OCI-LY7 (cell line): ENCODE results near the gene EPHB3. TPM values are rescaled to one million over a fixed set of nuclear protein-coding genes. Genes with fewer than 3 reads are reported as not detected.

ENCODE experiments used
- BruUV-seq: library from RNA; stranded (reverse); fragments of 400-500 nt; replicated peaks from 2 replicates; lab custom pipeline; 2021; lab: Mats Ljungman, UMichigan
- CTCF ChIA-PET: fragments of 300-600 bp; sonication (Branson Sonifier 250); formaldehyde crosslinking; loops from one replicate; lab custom pipeline; 2022; ENCODE audit warnings: antibody characterized with exemption; ENCODE audit not compliant: unreplicated experiment; lab: Charles Lee
- POLR2A ChIA-PET: fragments of 300-600 bp; sonication (Branson Sonifier 250); formaldehyde crosslinking; loops from one replicate; lab custom pipeline; 2022; ENCODE audit warnings: antibody characterized with exemption; lab: Charles Lee
- DNase-seq: peaks from one replicate; pipeline ENCODE4 v3.0.0-alpha.2; 2015; ENCODE audit warnings: low spot score
- H2AFZ ChIP-seq: fragments of 200-600 bp; sonication (generic), shearing (Covaris generic); 2 replicates; pipeline ENCODE4 v1.6.1; 2014; ENCODE audit warnings: mild to moderate bottlenecking, antibody characterized with exemption, low read length, moderate library complexity
- H3K27ac ChIP-seq: fragments of 200-600 bp; sonication (generic); 2 replicates; pipeline ENCODE4 v1.5.1; 2014; ENCODE audit warnings: mixed run types, low read depth, mild to moderate bottlenecking, moderate library complexity, low read length, inconsistent platforms; ENCODE audit not compliant: poor library complexity, severe bottlenecking
- H3K36me3 ChIP-seq: fragments of 200-600 bp; sonication (generic); 2 replicates; pipeline ENCODE4 v1.6.1; 2014; ENCODE audit warnings: mild to moderate bottlenecking, antibody characterized with exemption, low read length, moderate library complexity, mixed read lengths; ENCODE audit not compliant: insufficient read depth
- H3K4me1 ChIP-seq: fragments of 200-600 bp; sonication (generic); 2 replicates; pipeline ENCODE4 v1.5.1; 2014; ENCODE audit warnings: mild to moderate bottlenecking, low read length; ENCODE audit not compliant: insufficient read depth, poor library complexity, severe bottlenecking
- H3K4me2 ChIP-seq: fragments of 200-600 bp; sonication (generic); 2 replicates; pipeline ENCODE4 v1.6.1; 2014; ENCODE audit warnings: mild to moderate bottlenecking, low read length
- H3K4me3 ChIP-seq: fragments of 200-600 bp; sonication (generic); 2 replicates; pipeline ENCODE4 v1.5.1; 2014; ENCODE audit warnings: mild to moderate bottlenecking, low read depth, low read length; ENCODE audit not compliant: poor library complexity, severe bottlenecking
- H3K79me2 ChIP-seq: fragments of 200-600 bp; sonication (generic); 2 replicates; pipeline ENCODE4 v1.6.1; 2016; ENCODE audit warnings: low read depth, mild to moderate bottlenecking, low read length, moderate library complexity, mixed read lengths; ENCODE audit not compliant: insufficient read depth
- H3K9me2 ChIP-seq: fragments of 200-600 bp; sonication (generic); 2 replicates; pipeline ENCODE4 v1.6.1; 2016; ENCODE audit warnings: mild to moderate bottlenecking, low read length, mixed read lengths; ENCODE audit not compliant: insufficient read depth
- H3K9me3 ChIP-seq: fragments of 200-600 bp; sonication (generic); 2 replicates; pipeline ENCODE4 v1.6.1; 2014; ENCODE audit warnings: mild to moderate bottlenecking, mixed run types, low read length, mixed read lengths
- H4K20me1 ChIP-seq: fragments of 200-600 bp; sonication (generic); 2 replicates; pipeline ENCODE4 v1.6.1; 2014; ENCODE audit warnings: mild to moderate bottlenecking, antibody characterized with exemption, low read length, moderate library complexity, mixed read lengths; ENCODE audit not compliant: insufficient read depth
- CTCF ChIP-seq: fragments of 200-600 bp; sonication (generic); conservative IDR thresholded peaks from 2 replicates; pipeline ENCODE4 v1.5.1; 2014; ENCODE audit warnings: mild to moderate bottlenecking, antibody characterized with exemption, low read length, moderate library complexity, mixed read lengths
- EZH2phosphoT487 ChIP-seq: fragments of 200-600 bp; sonication (generic); IDR thresholded peaks from 2 replicates; pipeline ENCODE4 v1.6.1; 2018; ENCODE audit warnings: low read depth, borderline replicate concordance, mild to moderate bottlenecking, mixed run types, antibody characterized with exemption, low read length, moderate library complexity, mixed read lengths
- intact Hi-C: fragments of 100-400 bp; cut with micrococcal nuclease; formaldehyde crosslinking; loops from one replicate; pipeline ENCODE4 v1.10.0; 2022; ENCODE audit not compliant: unreplicated experiment
- total RNA-seq, 2 experiments: library from RNA; depleted of rRNA in 1 of 2; stranded (reverse); fragments of >200 nt in 1 of 2; shearing (Covaris generic) in 1 of 2; gene quantifications; 2 replicates each; pipeline ENCODE4 v1.2.3, GENCODE V29; 2014 to 2022

Gene EPHB3
- total RNA-seq, 2 experiments from 2014 or later = not detected

- Histone ChIP-seq H4K20me1 (no peaks in the 10 kb centered on the region), H3K9me3 (no peaks in the 10 kb centered on the region), H3K4me2 (no peak overlapping the region), H3K9me2 (no peaks in the 10 kb centered on the region), H3K4me1 (peaks cover 3% of the 10 kb centered on the region), H3K27ac (no peak overlapping the region), H3K36me3 (no peaks in the 10 kb centered on the region), H3K4me3 (no peak overlapping the region), H2AFZ (no peak overlapping the region), H3K79me2 (no peaks in the 10 kb centered on the region)
- TF ChIP-seq EZH2phosphoT487 (no peak), CTCF (no peak)
- intact Hi-C loops = no loop called here
- no TSS peak for BruUV-seq
- DNase-seq = no peak
- POLR2A ChIA-PET = no interaction called here
- CTCF ChIA-PET = no interaction called here
Measured at GRCh38 chr3:184600685-184601377, 39.2 kb downstream of the EPHB3 start.

DNA sequence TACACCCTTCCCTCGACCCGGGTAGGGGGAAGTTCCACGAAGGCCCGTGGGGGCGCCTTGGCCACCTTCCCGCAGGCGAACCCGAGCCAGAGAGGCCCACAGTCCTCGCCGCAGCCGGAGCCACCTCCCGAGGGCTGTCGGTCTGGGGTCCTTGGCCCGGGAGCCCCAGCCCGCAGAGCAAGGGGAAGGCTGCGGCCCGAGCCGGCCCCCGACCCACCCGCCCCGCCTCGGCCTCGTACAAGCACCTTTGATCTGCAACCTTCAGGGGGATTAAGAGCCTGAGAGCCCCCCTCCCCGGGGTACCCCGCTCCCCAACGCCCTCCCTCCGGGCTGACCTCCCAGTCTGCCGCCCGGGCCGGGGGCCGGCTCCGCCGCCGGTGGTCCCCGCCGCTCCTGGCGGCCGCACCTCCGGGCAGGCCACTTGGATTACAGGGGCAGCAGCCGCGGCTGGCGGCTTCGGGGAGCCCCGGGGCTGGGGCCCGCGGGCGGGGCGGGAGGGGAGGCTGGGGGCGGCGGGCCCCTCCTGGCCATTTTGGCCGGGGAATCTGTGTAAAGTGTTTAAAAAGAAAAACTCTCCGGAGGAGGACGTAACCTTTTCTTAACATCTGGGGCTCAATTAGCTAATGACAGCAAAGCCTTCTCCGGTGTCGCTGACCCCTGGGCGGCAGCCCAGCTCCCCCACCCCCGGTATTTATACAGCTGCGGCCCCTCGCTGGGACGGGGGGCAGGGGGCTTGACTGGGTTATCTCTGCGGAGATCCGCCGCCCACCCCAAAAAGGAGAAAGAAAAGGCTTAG lies 40.2 kb downstream of the EPHB3 start:
- DNase-seq = no peak
- Histone ChIP-seq H3K36me3 (no peaks in the 10 kb centered on the region), H3K79me2 (no peaks in the 10 kb centered on the region), H3K9me2 (no peaks in the 10 kb centered on the region), H3K4me1 (peaks cover 3% of the 10 kb centered on the region), H3K27ac (no peak overlapping the region), H2AFZ (no peak overlapping the region), H3K4me3 (no peak overlapping the region), H4K20me1 (no peaks in the 10 kb centered on the region), H3K4me2 (no peak overlapping the region), H3K9me3 (no peaks in the 10 kb centered on the region)
- no TSS peak for BruUV-seq
- intact Hi-C loops = no loop called here
- POLR2A ChIA-PET = interaction anchor here (0.7 kb wide), 1 partner anchor 104 kb away, joined by 3 read pairs; no protein-coding TSS in a partner anchor
- TF ChIP-seq EZH2phosphoT487 (no peak), CTCF (no peak)
- CTCF ChIA-PET = no interaction called here
